Activated CD4-positive, alpha-beta T cell treated with anti-CD3 and anti-CD28 coated beads for 48 hours (primary cell): Measurements from ENCODE around the gene PID1.

Experiments used
- DNase-seq: peaks from one replicate; pipeline ENCODE4 v3.0.0-alpha.2; 2020

Gene PID1

GRCh38 chr2:229060147-229060546 lies 210.9 kb downstream of the PID1 start:
- DNase-seq: no peak

- DNase-seq: no peak
These were observed 211.6 kb downstream of the PID1 start for GRCh38 chr2:229059331-229060033.

- no peak for DNase-seq
These were observed 213.0 kb downstream of the PID1 start for GRCh38 chr2:229057976-229058553.

GRCh38 chr2:229054311-229054710 lies 216.8 kb downstream of the PID1 start:
- DNase-seq: no peak

- DNase-seq: no peak
These were observed 219.3 kb downstream of the PID1 start for GRCh38 chr2:229051798-229052197.

- no peak for DNase-seq
These were observed 221.0 kb downstream of the PID1 start for GRCh38 chr2:229050133-229050532.

- no peak for DNase-seq
These were observed 223.0 kb downstream of the PID1 start for GRCh38 chr2:229048134-229048533.

GRCh38 chr2:229045671-229046070 lies 225.4 kb downstream of the PID1 start:
- DNase-seq: no peak

- no peak for DNase-seq
These were observed 226.5 kb downstream of the PID1 start for GRCh38 chr2:229044581-229044980.

GRCh38 chr2:229043681-229044080 lies 227.4 kb downstream of the PID1 start:
- no peak for DNase-seq

- no peak for DNase-seq
These were observed 228.7 kb downstream of the PID1 start for GRCh38 chr2:229042349-229042748.

- no peak for DNase-seq
These were observed 229.4 kb downstream of the PID1 start for GRCh38 chr2:229041691-229042090.

GRCh38 chr2:229037621-229038020 lies 233.5 kb downstream of the PID1 start:
- no peak for DNase-seq

- no peak for DNase-seq
These were observed 237.3 kb downstream of the PID1 start for GRCh38 chr2:229033816-229034215.

GRCh38 chr2:229032608-229033234 lies 238.4 kb downstream of the PID1 start:
- DNase-seq: no peak

- DNase-seq: no peak
These were observed 243.6 kb downstream of the PID1 start for GRCh38 chr2:229027353-229028105.

- no peak for DNase-seq
These were observed 245.4 kb downstream of the PID1 start for GRCh38 chr2:229025653-229026052.

GRCh38 chr2:229022652-229023051 lies 248.4 kb downstream of the PID1 start:
- DNase-seq: no peak

GRCh38 chr2:229022071-229022470 lies 249.0 kb downstream of the PID1 start:
- no peak for DNase-seq

GRCh38 chr2:229009816-229010215 lies 261.3 kb downstream of the PID1 start:
- no peak for DNase-seq

- no peak for DNase-seq
These were observed 267.8 kb downstream of the PID1 start for GRCh38 chr2:229003256-229003655.

- DNase-seq: no peak
These were observed 269.9 kb downstream of the PID1 start for GRCh38 chr2:229001196-229001595.

- DNase-seq: no peak
These were observed 271.8 kb downstream of the PID1 start for GRCh38 chr2:228999326-228999725.

- DNase-seq: no peak
These were observed 282.3 kb downstream of the PID1 start for GRCh38 chr2:228988786-228989185.
